WTC11 (cell line): Measurements from ENCODE around the gene MRPL27. TPM values are rescaled to one million over a fixed set of nuclear protein-coding genes. Genes with fewer than 3 reads are reported as not detected.

Experiments used
- ATAC-seq: fragments of 200-7000 bp; cut with Tn5 transposase; 2 replicates; pipeline ENCODE4 v1.10.0; 2021; ENCODE audit warnings: mild to moderate bottlenecking, moderate library complexity
- CTCF ChIA-PET: fragments of 300-600 bp; sonication (Branson Sonifier 250); formaldehyde crosslinking; loops from one replicate; lab custom pipeline; 2021; ENCODE audit warnings: antibody characterized with exemption; lab: Charles Lee
- POLR2A ChIA-PET: fragments of 350-600 bp; sonication (Branson Sonifier 250); formaldehyde crosslinking; loops from one replicate; lab custom pipeline; 2021; ENCODE audit warnings: antibody characterized with exemption; lab: Charles Lee
- DNase-seq: peaks from one replicate; pipeline ENCODE4 v3.0.0; 2021; ENCODE audit warnings: low spot score
- H3K27ac Mint-ChIP-seq: 2 replicates; pipeline ENCODE4 v1.8.0; 2021; ENCODE audit warnings: mixed read lengths
- H3K27me3 Mint-ChIP-seq: 2 replicates; pipeline ENCODE4 v1.8.0; 2021; ENCODE audit warnings: low read depth, mild to moderate bottlenecking, moderate library complexity, mixed read lengths
- H3K36me3 Mint-ChIP-seq: 2 replicates; pipeline ENCODE4 v1.8.0; 2021; ENCODE audit warnings: mixed read lengths
- H3K4me1 Mint-ChIP-seq: 2 replicates; pipeline ENCODE4 v1.8.0; 2022; ENCODE audit warnings: mixed read lengths
- H3K4me3 Mint-ChIP-seq: 2 replicates; pipeline ENCODE4 v1.8.0; 2021; ENCODE audit warnings: mild to moderate bottlenecking, moderate library complexity, mixed read lengths
- H3K9me3 Mint-ChIP-seq: 2 replicates; pipeline ENCODE4 v1.8.0; 2021; ENCODE audit warnings: mixed read lengths
- ATF1 ChIP-seq: sonication (generic); formaldehyde crosslinking; IDR thresholded peaks from 2 replicates; pipeline ENCODE4 v1.8.1; 2023; ENCODE audit warnings: mild to moderate bottlenecking, moderate library complexity, missing genetic modification reagents
- ELF4 ChIP-seq: sonication (generic); formaldehyde crosslinking; IDR thresholded peaks from 2 replicates; pipeline ENCODE4 v1.8.1; 2022; ENCODE audit warnings: low read depth, mild to moderate bottlenecking, moderate library complexity, missing genetic modification reagents
- FOXJ3 ChIP-seq: sonication (generic); formaldehyde crosslinking; IDR thresholded peaks from 2 replicates; pipeline ENCODE4 v1.9.0; 2021; ENCODE audit warnings: missing genetic modification reagents, mild to moderate bottlenecking, borderline replicate concordance
- FOXK1 ChIP-seq: sonication (generic); formaldehyde crosslinking; IDR thresholded peaks from 2 replicates; pipeline ENCODE4 v1.8.0; 2022; ENCODE audit warnings: mild to moderate bottlenecking, moderate library complexity, missing genetic modification reagents
- GTF2I ChIP-seq: fragments of 250-450 bp; sonication (Bioruptor Pico); conservative IDR thresholded peaks from 2 replicates; pipeline ENCODE4 v1.4.0; 2021; ENCODE audit warnings: mild to moderate bottlenecking
- HMGA2 ChIP-seq: fragments of 250-450 bp; sonication (Bioruptor Pico); IDR thresholded peaks from 2 replicates; pipeline ENCODE4 v1.4.0; 2021; ENCODE audit warnings: mild to moderate bottlenecking, moderate library complexity
- OVOL2 ChIP-seq: fragments of 250-450 bp; sonication (Bioruptor Pico); IDR thresholded peaks from 2 replicates; pipeline ENCODE4 v1.9.0; 2021; ENCODE audit warnings: mild to moderate bottlenecking, borderline replicate concordance
- SMAD4 ChIP-seq: sonication (generic); formaldehyde crosslinking; IDR thresholded peaks from 2 replicates; pipeline ENCODE4 v1.8.0; 2022; ENCODE audit warnings: mild to moderate bottlenecking, missing genetic modification reagents
- TCF7 ChIP-seq: sonication (generic); formaldehyde crosslinking; IDR thresholded peaks from 2 replicates; pipeline ENCODE4 v1.8.0; 2022; ENCODE audit warnings: mild to moderate bottlenecking, low read depth, missing genetic modification reagents, moderate library complexity
- ZBTB21 ChIP-seq: sonication (generic); formaldehyde crosslinking; IDR thresholded peaks from 2 replicates; pipeline ENCODE4 v1.8.1; 2023; ENCODE audit warnings: mild to moderate bottlenecking, missing genetic modification reagents, borderline replicate concordance
- ZNF219 ChIP-seq: sonication (generic); formaldehyde crosslinking; IDR thresholded peaks from 2 replicates; pipeline ENCODE4 v1.8.0; 2023; ENCODE audit warnings: missing genetic modification reagents, mild to moderate bottlenecking, borderline replicate concordance
- ZNF263 ChIP-seq: sonication (generic); formaldehyde crosslinking; IDR thresholded peaks from 2 replicates; pipeline ENCODE4 v1.8.1; 2022; ENCODE audit warnings: low read depth, mild to moderate bottlenecking, moderate library complexity, missing genetic modification reagents
- ZNF423 ChIP-seq: fragments of 250-450 bp; sonication (Bioruptor Pico); IDR thresholded peaks from 2 replicates; pipeline ENCODE4 v2.1.2; 2022; ENCODE audit warnings: mild to moderate bottlenecking, moderate library complexity
- total RNA-seq: library from RNA; stranded (reverse); gene quantifications from 3 replicates; pipeline ENCODE4 v1.2.3, GENCODE V29; 2021
- TF ChIP-seq, protein P1 (sequence below): sonication (generic); formaldehyde crosslinking; IDR thresholded peaks from 2 replicates; pipeline ENCODE4 v1.8.1; 2023; ENCODE audit warnings: mild to moderate bottlenecking, moderate library complexity, missing genetic modification reagents
- TF ChIP-seq, protein P2 (sequence below): fragments of 250-450 bp; sonication (Bioruptor Pico); IDR thresholded peaks from 2 replicates; pipeline ENCODE4 v1.9.0; 2021; ENCODE audit warnings: mild to moderate bottlenecking
- TF ChIP-seq, protein P3 (sequence below): sonication (generic); formaldehyde crosslinking; IDR thresholded peaks from 2 replicates; pipeline ENCODE4 v1.8.0; 2023; ENCODE audit warnings: mild to moderate bottlenecking, missing genetic modification reagents
- TF ChIP-seq, protein P4 (sequence below): sonication (generic); formaldehyde crosslinking; conservative IDR thresholded peaks from 2 replicates; pipeline ENCODE4 v1.8.1; 2023; ENCODE audit warnings: mild to moderate bottlenecking, low read depth, missing genetic modification reagents, moderate library complexity
- TF ChIP-seq, protein P5 (sequence below): sonication (generic); formaldehyde crosslinking; IDR thresholded peaks from 2 replicates; pipeline ENCODE4 v1.8.0; 2022; ENCODE audit warnings: mild to moderate bottlenecking, missing genetic modification reagents
- TF ChIP-seq, protein P6 (sequence below): sonication (generic); formaldehyde crosslinking; IDR thresholded peaks from 2 replicates; pipeline ENCODE4 v1.8.1; 2022; ENCODE audit warnings: low read depth, mild to moderate bottlenecking, moderate library complexity, missing genetic modification reagents, borderline replicate concordance
- TF ChIP-seq, protein P7 (sequence below): fragments of 250-450 bp; sonication (Bioruptor Pico); IDR thresholded peaks from 2 replicates; pipeline ENCODE4 v1.9.0; 2021; ENCODE audit warnings: moderate library complexity, mild to moderate bottlenecking, inconsistent platforms, borderline replicate concordance
- TF ChIP-seq, protein P8 (sequence below): fragments of 250-450 bp; sonication (Bioruptor Pico); IDR thresholded peaks from 2 replicates; pipeline ENCODE4 v2.1.2; 2022; ENCODE audit warnings: mild to moderate bottlenecking, moderate library complexity

The MRPL27 gene
- total RNA-seq, 1 experiment from 2014 or later = 80.5 TPM

DNA sequence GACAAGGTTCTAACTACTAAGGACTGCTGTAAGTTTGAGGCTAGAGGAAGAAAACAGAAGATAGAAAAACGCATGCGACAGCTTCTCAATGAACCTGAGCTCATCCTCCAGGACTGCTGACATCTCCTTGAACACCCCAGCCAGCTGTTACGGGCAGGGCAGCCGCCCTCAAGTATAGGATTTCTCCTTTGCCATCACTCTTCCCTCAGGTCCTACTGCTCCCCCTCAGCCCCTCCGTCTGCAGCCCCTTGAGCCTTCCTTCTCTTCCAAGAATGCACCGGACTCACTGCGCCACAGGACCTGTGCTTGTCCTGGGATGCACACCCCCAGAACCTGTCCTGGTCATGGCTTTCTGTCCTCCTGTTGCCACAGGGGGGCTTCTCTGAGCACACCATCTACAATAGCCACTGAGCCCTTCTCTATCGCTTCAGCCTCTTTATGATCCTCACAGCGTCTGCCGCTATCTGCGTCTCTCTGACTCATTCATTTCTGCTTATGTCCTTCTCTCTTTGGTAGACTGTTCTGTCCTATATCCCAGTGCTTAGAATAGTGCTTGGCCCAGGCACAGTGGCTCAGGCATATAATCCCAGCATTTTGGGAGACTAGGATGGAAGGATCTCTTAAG is 42.7 kb downstream of the MRPL27 start (continued):
- TF ChIP-seq, protein P1, sequence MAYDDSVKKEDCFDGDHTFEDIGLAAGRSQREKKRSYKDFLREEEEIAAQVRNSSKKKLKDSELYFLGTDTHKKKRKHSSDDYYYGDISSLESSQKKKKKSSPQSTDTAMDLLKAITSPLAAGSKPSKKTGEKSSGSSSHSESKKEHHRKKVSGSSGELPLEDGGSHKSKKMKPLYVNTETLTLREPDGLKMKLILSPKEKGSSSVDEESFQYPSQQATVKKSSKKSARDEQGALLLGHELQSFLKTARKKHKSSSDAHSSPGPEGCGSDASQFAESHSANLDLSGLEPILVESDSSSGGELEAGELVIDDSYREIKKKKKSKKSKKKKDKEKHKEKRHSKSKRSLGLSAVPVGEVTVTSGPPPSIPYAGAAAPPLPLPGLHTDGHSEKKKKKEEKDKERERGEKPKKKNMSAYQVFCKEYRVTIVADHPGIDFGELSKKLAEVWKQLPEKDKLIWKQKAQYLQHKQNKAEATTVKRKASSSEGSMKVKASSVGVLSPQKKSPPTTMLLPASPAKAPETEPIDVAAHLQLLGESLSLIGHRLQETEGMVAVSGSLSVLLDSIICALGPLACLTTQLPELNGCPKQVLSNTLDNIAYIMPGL (CRISPR knock-in tag) = no peak
- TF ChIP-seq ZNF423 (no peak), FOXJ3 (no peak), ELF4 (CRISPR knock-in tag) (no peak)

DNA sequence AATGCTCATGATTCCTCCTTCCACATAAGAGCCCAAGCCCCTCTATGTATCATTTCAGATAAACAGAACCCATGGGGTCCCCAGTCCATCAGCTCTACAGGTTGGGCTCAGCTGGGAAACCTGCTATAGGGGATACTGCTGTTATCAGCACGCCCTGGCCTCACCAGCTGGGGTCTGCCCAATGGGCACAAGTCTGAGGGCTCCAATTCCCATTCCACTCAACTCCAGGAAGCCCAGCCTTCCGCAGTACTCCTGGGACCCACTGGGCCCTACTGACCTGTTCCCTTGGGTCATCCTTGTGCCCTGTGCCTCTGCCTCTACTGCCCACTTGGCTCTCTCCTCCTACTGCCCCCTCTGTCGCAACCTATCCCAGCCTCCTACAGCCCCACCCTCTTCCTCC is 43.3 kb downstream of the MRPL27 start:
- Mint-ChIP-seq H3K4me3 (no peak overlapping the region), H3K27ac (no peak overlapping the region), H3K9me3 (no peaks in the 10 kb centered on the region), H3K4me1 (peaks cover 17% of the 10 kb centered on the region), H3K36me3 (no peaks in the 10 kb centered on the region), H3K27me3 (no peaks in the 10 kb centered on the region)
- no peak for DNase-seq
- CTCF ChIA-PET = interaction anchor here (1.4 to 2.1 kb wide), 4 partner anchors 129 to 250 kb away, joined by 3 to 10 read pairs (median 4); no protein-coding TSS in a partner anchor
- ATAC-seq = no peak
- POLR2A ChIA-PET = no interaction called here
- TF ChIP-seq OVOL2 = no peak
- no peak for TF ChIP-seq ATF1 (CRISPR knock-in tag)
- TF ChIP-seq, protein P2, sequence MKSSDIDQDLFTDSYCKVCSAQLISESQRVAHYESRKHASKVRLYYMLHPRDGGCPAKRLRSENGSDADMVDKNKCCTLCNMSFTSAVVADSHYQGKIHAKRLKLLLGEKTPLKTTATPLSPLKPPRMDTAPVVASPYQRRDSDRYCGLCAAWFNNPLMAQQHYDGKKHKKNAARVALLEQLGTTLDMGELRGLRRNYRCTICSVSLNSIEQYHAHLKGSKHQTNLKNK = no peak
- TF ChIP-seq, protein P3, sequence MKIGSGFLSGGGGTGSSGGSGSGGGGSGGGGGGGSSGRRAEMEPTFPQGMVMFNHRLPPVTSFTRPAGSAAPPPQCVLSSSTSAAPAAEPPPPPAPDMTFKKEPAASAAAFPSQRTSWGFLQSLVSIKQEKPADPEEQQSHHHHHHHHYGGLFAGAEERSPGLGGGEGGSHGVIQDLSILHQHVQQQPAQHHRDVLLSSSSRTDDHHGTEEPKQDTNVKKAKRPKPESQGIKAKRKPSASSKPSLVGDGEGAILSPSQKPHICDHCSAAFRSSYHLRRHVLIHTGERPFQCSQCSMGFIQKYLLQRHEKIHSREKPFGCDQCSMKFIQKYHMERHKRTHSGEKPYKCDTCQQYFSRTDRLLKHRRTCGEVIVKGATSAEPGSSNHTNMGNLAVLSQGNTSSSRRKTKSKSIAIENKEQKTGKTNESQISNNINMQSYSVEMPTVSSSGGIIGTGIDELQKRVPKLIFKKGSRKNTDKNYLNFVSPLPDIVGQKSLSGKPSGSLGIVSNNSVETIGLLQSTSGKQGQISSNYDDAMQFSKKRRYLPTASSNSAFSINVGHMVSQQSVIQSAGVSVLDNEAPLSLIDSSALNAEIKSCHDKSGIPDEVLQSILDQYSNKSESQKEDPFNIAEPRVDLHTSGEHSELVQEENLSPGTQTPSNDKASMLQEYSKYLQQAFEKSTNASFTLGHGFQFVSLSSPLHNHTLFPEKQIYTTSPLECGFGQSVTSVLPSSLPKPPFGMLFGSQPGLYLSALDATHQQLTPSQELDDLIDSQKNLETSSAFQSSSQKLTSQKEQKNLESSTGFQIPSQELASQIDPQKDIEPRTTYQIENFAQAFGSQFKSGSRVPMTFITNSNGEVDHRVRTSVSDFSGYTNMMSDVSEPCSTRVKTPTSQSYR (CRISPR knock-in tag) = no peak
- no peak for TF ChIP-seq FOXJ3
- TF ChIP-seq, protein P4, sequence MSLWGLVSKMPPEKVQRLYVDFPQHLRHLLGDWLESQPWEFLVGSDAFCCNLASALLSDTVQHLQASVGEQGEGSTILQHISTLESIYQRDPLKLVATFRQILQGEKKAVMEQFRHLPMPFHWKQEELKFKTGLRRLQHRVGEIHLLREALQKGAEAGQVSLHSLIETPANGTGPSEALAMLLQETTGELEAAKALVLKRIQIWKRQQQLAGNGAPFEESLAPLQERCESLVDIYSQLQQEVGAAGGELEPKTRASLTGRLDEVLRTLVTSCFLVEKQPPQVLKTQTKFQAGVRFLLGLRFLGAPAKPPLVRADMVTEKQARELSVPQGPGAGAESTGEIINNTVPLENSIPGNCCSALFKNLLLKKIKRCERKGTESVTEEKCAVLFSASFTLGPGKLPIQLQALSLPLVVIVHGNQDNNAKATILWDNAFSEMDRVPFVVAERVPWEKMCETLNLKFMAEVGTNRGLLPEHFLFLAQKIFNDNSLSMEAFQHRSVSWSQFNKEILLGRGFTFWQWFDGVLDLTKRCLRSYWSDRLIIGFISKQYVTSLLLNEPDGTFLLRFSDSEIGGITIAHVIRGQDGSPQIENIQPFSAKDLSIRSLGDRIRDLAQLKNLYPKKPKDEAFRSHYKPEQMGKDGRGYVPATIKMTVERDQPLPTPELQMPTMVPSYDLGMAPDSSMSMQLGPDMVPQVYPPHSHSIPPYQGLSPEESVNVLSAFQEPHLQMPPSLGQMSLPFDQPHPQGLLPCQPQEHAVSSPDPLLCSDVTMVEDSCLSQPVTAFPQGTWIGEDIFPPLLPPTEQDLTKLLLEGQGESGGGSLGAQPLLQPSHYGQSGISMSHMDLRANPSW = no peak
- no peak for TF ChIP-seq GTF2I (CRISPR knock-in tag)
- no peak for TF ChIP-seq ZNF263 (CRISPR knock-in tag)
- no peak for TF ChIP-seq ZNF423
- no peak for TF ChIP-seq SMAD4 (CRISPR knock-in tag)
- no peak for TF ChIP-seq FOXK1 (CRISPR knock-in tag)
- TF ChIP-seq, protein P5, sequence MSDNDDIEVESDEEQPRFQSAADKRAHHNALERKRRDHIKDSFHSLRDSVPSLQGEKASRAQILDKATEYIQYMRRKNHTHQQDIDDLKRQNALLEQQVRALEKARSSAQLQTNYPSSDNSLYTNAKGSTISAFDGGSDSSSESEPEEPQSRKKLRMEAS (CRISPR knock-in tag) = no peak
- TF ChIP-seq TCF7 (CRISPR knock-in tag) = no peak
- no peak for TF ChIP-seq ZNF219
- TF ChIP-seq HMGA2 (CRISPR knock-in tag) = no peak
- TF ChIP-seq, protein P6, sequence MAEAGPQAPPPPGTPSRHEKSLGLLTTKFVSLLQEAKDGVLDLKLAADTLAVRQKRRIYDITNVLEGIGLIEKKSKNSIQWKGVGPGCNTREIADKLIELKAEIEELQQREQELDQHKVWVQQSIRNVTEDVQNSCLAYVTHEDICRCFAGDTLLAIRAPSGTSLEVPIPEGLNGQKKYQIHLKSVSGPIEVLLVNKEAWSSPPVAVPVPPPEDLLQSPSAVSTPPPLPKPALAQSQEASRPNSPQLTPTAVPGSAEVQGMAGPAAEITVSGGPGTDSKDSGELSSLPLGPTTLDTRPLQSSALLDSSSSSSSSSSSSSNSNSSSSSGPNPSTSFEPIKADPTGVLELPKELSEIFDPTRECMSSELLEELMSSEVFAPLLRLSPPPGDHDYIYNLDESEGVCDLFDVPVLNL = no peak
- TF ChIP-seq ZBTB21 = no peak
- TF ChIP-seq, protein P7, sequence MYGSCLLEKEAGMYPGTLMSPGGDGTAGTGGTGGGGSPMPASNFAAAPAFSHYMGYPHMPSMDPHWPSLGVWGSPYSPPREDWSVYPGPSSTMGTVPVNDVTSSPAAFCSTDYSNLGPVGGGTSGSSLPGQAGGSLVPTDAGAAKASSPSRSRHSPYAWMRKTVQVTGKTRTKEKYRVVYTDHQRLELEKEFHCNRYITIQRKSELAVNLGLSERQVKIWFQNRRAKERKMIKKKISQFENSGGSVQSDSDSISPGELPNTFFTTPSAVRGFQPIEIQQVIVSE (CRISPR knock-in tag) = no peak
- TF ChIP-seq, protein P8, sequence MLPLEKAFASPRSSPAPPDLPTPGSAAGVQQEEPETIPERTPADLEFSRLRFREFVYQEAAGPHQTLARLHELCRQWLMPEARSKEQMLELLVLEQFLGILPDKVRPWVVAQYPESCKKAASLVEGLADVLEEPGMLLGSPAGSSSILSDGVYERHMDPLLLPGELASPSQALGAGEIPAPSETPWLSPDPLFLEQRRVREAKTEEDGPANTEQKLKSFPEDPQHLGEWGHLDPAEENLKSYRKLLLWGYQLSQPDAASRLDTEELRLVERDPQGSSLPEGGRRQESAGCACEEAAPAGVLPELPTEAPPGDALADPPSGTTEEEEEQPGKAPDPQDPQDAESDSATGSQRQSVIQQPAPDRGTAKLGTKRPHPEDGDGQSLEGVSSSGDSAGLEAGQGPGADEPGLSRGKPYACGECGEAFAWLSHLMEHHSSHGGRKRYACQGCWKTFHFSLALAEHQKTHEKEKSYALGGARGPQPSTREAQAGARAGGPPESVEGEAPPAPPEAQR = no peak
- TF ChIP-seq, all 79 proteins: peak for 0
